Measurements from ENCODE around the gene ATP2C1.

DNA sequence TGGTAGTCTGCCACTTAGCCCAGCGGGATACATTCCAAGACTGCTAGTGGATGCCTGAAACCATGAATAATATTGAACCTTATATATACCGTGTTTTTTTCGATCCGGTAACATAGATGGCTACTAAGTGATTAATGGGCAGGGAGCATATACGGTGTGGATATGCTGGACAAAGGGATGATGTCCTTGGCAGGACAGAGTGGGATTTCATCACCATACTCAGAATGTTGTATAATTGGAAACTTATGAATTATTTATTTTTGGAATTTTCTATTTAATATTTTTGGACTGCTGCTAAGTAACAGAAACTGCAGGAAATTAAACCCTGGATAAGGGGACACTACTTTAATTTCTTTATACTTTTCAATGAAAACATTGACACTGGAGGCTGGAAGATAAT lies 79.5 kb downstream of the ATP2C1 start:
- TF ChIP-seq SMC3 (IDR thresholded peaks at IDR 0.05; ENCODE audit: low read depth, low read length), result no peak
- TF ChIP-seq, protein P1, sequence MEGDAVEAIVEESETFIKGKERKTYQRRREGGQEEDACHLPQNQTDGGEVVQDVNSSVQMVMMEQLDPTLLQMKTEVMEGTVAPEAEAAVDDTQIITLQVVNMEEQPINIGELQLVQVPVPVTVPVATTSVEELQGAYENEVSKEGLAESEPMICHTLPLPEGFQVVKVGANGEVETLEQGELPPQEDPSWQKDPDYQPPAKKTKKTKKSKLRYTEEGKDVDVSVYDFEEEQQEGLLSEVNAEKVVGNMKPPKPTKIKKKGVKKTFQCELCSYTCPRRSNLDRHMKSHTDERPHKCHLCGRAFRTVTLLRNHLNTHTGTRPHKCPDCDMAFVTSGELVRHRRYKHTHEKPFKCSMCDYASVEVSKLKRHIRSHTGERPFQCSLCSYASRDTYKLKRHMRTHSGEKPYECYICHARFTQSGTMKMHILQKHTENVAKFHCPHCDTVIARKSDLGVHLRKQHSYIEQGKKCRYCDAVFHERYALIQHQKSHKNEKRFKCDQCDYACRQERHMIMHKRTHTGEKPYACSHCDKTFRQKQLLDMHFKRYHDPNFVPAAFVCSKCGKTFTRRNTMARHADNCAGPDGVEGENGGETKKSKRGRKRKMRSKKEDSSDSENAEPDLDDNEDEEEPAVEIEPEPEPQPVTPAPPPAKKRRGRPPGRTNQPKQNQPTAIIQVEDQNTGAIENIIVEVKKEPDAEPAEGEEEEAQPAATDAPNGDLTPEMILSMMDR (conservative IDR thresholded peaks at IDR 0.05; ENCODE audit: low read depth, low read length), result no peak
- TF ChIP-seq POLR2A (IDR thresholded peaks at IDR 0.05; ENCODE audit: low read depth, low read length), result no peak
- TF ChIP-seq MAZ (IDR thresholded peaks at IDR 0.05; ENCODE audit: borderline replicate concordance, low read depth, low read length), result no peak
- TF ChIP-seq, protein P2, sequence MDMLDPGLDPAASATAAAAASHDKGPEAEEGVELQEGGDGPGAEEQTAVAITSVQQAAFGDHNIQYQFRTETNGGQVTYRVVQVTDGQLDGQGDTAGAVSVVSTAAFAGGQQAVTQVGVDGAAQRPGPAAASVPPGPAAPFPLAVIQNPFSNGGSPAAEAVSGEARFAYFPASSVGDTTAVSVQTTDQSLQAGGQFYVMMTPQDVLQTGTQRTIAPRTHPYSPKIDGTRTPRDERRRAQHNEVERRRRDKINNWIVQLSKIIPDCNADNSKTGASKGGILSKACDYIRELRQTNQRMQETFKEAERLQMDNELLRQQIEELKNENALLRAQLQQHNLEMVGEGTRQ (IDR thresholded peaks at IDR 0.05; ENCODE audit: low read depth, low read length), result no peak
- no peak for TF ChIP-seq RCOR1 (IDR thresholded peaks at IDR 0.05; ENCODE audit: insufficient replicate concordance, low read length)
- no peak for TF ChIP-seq CEBPB (IDR thresholded peaks at IDR 0.05; ENCODE audit: low read depth, low read length)
- TF ChIP-seq, protein P3, sequence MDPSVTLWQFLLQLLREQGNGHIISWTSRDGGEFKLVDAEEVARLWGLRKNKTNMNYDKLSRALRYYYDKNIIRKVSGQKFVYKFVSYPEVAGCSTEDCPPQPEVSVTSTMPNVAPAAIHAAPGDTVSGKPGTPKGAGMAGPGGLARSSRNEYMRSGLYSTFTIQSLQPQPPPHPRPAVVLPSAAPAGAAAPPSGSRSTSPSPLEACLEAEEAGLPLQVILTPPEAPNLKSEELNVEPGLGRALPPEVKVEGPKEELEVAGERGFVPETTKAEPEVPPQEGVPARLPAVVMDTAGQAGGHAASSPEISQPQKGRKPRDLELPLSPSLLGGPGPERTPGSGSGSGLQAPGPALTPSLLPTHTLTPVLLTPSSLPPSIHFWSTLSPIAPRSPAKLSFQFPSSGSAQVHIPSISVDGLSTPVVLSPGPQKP (IDR thresholded peaks at IDR 0.05; ENCODE audit: borderline replicate concordance, low read depth, low read length), result no peak
- TF ChIP-seq MAFK (IDR thresholded peaks at IDR 0.05; ENCODE audit: low read depth, low read length), result no peak

Measured in IMR-90 (cell line).